Stomach (tissue), 9 donors: ENCODE data around the gene MPV17L2. TPM values are rescaled to one million over a fixed set of nuclear protein-coding genes. Genes with fewer than 3 reads are reported as not detected.

Experiments used
- DNase-seq, 2 donors: peaks; one replicate each; pipeline versions ENCODE4 v3.0.0 to v3.0.0-alpha.2; 2013 to 2019
- H3K27ac ChIP-seq, 5 donors: fragments of 200-600 bp in 4 of 5; sonication (generic) in 4 of 5; one replicate each; pipeline ENCODE4 v1.5.1; 2013 to 2019; ENCODE audit warnings: mild to moderate bottlenecking in 1 of 5, moderate library complexity in 1 of 5
- H3K27me3 ChIP-seq, 3 donors: fragments of 200-600 bp; sonication (generic); one replicate each; pipeline ENCODE4 v1.5.1; 2017 to 2019; ENCODE audit warnings: mixed run types in 1 of 3
- H3K36me3 ChIP-seq, 4 donors: fragments of 200-600 bp; sonication (generic); 1 replicate in 3 of 4; 2 replicates in 1 of 4; pipeline ENCODE4 v1.5.1; 2016 to 2019
- H3K4me1 ChIP-seq, 4 donors: fragments of 200-600 bp; sonication (generic); one replicate each; pipeline ENCODE4 v1.5.1; 2016 to 2019
- H3K4me3 ChIP-seq, 4 donors: fragments of 200-600 bp; sonication (generic) in 3 of 4; one replicate each; pipeline ENCODE4 v1.5.1; 2016 to 2019; ENCODE audit warnings: mild to moderate bottlenecking in 1 of 4
- H3K9me3 ChIP-seq, 4 donors: fragments of 200-600 bp; sonication (generic); one replicate each; pipeline ENCODE4 v1.5.1; 2016 to 2019
- CTCF ChIP-seq, 7 experiments: fragments of 450-650 bp in 4 of 7; fragments of 200-600 bp in 3 of 7; sonication (generic) in 3 of 7; IDR thresholded peaks; one replicate each; pipeline ENCODE4 v1.5.1; 2016 to 2019; ENCODE audit warnings: antibody characterized with exemption in 7 of 7, control low read depth in 2 of 7, mild to moderate bottlenecking in 1 of 7
- EP300 ChIP-seq: sonication (generic); formaldehyde crosslinking; IDR thresholded peaks from one replicate; pipeline ENCODE4 v1.6.1; 2017; ENCODE audit warnings: antibody characterized with exemption
- POLR2A ChIP-seq, 4 donors: fragments of 450-650 bp; IDR thresholded peaks; one replicate each; pipeline ENCODE4 v1.6.1; 2016; ENCODE audit warnings: antibody characterized with exemption in 4 of 4, control low read depth in 2 of 4, mild to moderate bottlenecking in 1 of 4, moderate library complexity in 1 of 4
- POLR2AphosphoS5 ChIP-seq, 3 donors: sonication (generic); formaldehyde crosslinking; IDR thresholded peaks; one replicate each; pipeline ENCODE4 v1.6.1; 2016; ENCODE audit warnings: antibody characterized with exemption in 3 of 3
- WGBS, 5 donors: extraction: QIAGEN DNeasy Blood & Tissue Kit in 3 of 5; methylation state at CpG; one replicate each; pipeline versions ENCODE4 v1.1.5 to v1.1.7; 2013 to 2018; 5-methylcytosine and 5-hydroxymethylcytosine counted together
- intact Hi-C: fragments of 100-400 bp; cut with DNase I; formaldehyde crosslinking; loops from one replicate; pipeline ENCODE4 v1.15.1; 2023; ENCODE audit warnings: low total_unique reads
- polyA plus RNA-seq, 3 donors: library from polyadenylated mRNA; stranded (reverse); fragments of 200-250 nt; gene quantifications; one replicate each; pipeline ENCODE4 v1.2.3, GENCODE V29; 2013
- total RNA-seq, 5 donors: library from RNA; depleted of rRNA; stranded (reverse); fragments of >200 nt; gene quantifications; one replicate each; pipeline versions ENCODE4 v1.1.0 to v1.2.3, GENCODE V29; 2014 to 2016
- donor health status: healthy with polysubstance abuse.
- donor health status: Bipolar disorder and iron deficiency.
- donor health status: healthy.

MPV17L2 gene
- total and polyA plus RNA-seq, 8 donors = 5.9 to 200 (median 13.2) TPM

GRCh38 chr19:18176367-18177310 is 16.4 kb upstream of the MPV17L2 start:
- no peak for DNase-seq
- H3K27me3 ChIP-seq = no peaks in the 10 kb centered on the region
- intact Hi-C loops = no loop called here
- H3K36me3 ChIP-seq = peaks cover 4 to 40% (median 18%) of the 10 kb centered on the region in 4 donors
- no peaks in the 10 kb centered on the region for H3K9me3 ChIP-seq
- TF ChIP-seq EP300 = no peak
- TF ChIP-seq CTCF (IDR thresholded peaks at IDR 0.05) = no peak
- no peak for TF ChIP-seq POLR2AphosphoS5 (IDR thresholded peaks at IDR 0.05)
- TF ChIP-seq POLR2A (IDR thresholded peaks at IDR 0.05) = no peak
- peaks cover 16 to 43% (median 29%) of the 10 kb centered on the region in 4 donors for H3K4me1 ChIP-seq
- H3K4me3 ChIP-seq = no peak overlapping the region
- H3K27ac ChIP-seq = no peak overlapping the region
- WGBS, 5 donors = 76 to 89% (median 83%) methylated on average over 19 of the region's 19 CpGs

GRCh38 chr19:18179957-18180356 is 13.1 kb upstream of the MPV17L2 start:
- H3K4me1 ChIP-seq = peaks cover under 1 to 25% (median 9%) of the 10 kb centered on the region in 4 donors
- H3K27me3 ChIP-seq = no peaks in the 10 kb centered on the region
- H3K4me3 ChIP-seq = no peak overlapping the region
- TF ChIP-seq POLR2A (IDR thresholded peaks at IDR 0.05) (no peak), EP300 (no peak), POLR2AphosphoS5 (IDR thresholded peaks at IDR 0.05) (no peak), CTCF (IDR thresholded peaks at IDR 0.05) (no peak)
- WGBS, 5 donors = 81 to 93% (median 86%) methylated on average over 5 of the region's 5 CpGs
- intact Hi-C loops = no loop called here
- no peak for DNase-seq
- no peak overlapping the region for H3K27ac ChIP-seq
- no peaks in the 10 kb centered on the region for H3K9me3 ChIP-seq
- peaks cover 4 to 40% (median 18%) of the 10 kb centered on the region in 4 donors for H3K36me3 ChIP-seq

GRCh38 chr19:18183529-18183928 is 9.5 kb upstream of the MPV17L2 start:
- DNase-seq = peak in 1 of 2 donors; percentile 40
- intact Hi-C loops = no loop called here
- TF ChIP-seq CTCF (IDR thresholded peaks at IDR 0.05) = no peak
- TF ChIP-seq POLR2AphosphoS5 (IDR thresholded peaks at IDR 0.05) = no peak
- Histone ChIP-seq H3K36me3 (peaks cover 0 to 6% (median 0%) of the 10 kb centered on the region in 4 donors), H3K4me1 (peaks cover 0 to 7% (median 2%) of the 10 kb centered on the region in 4 donors), H3K4me3 (no peak overlapping the region), H3K27me3 (no peaks in the 10 kb centered on the region), H3K27ac (peak overlapping the region in 2 of 5 donors; percentile 38 to 47), H3K9me3 (no peaks in the 10 kb centered on the region)

GRCh38 chr19:18185538-18185937 is 7.5 kb upstream of the MPV17L2 start:
- Histone ChIP-seq H3K36me3 (no peaks in the 10 kb centered on the region), H3K4me3 (no peak overlapping the region), H3K4me1 (peaks cover 0 to 7% (median 2%) of the 10 kb centered on the region in 4 donors), H3K27me3 (no peaks in the 10 kb centered on the region), H3K9me3 (no peaks in the 10 kb centered on the region), H3K27ac (no peak overlapping the region)
- intact Hi-C loops = no loop called here
- WGBS, 5 donors = 58 to 77% (median 75%) methylated on average over 6 of the region's 6 CpGs
- TF ChIP-seq POLR2A (IDR thresholded peaks at IDR 0.05) = no peak
- DNase-seq = no peak

- DNase-seq = no peak
- no peak for TF ChIP-seq POLR2AphosphoS5 (IDR thresholded peaks at IDR 0.05)
- TF ChIP-seq CTCF (IDR thresholded peaks at IDR 0.05) = no peak
- no peak for TF ChIP-seq EP300
- no peaks in the 10 kb centered on the region for H3K9me3 ChIP-seq
- WGBS, 5 donors = 82 to 95% (median 90%) methylated on average over 4 of the region's 4 CpGs
- no peak overlapping the region for H3K27ac ChIP-seq
- no peaks in the 10 kb centered on the region for H3K36me3 ChIP-seq
- intact Hi-C loops = no loop called here
- peaks cover 18 to 31% (median 28%) of the 10 kb centered on the region in 4 donors for H3K4me1 ChIP-seq
- H3K27me3 ChIP-seq = no peaks in the 10 kb centered on the region
- H3K4me3 ChIP-seq = no peak overlapping the region
Measured at GRCh38 chr19:18190278-18190677, 2.7 kb upstream of the MPV17L2 start.
